Motor neuron (in vitro differentiated cells): ENCODE data around the gene CFTR. TPM values are rescaled to one million over a fixed set of nuclear protein-coding genes. Genes with fewer than 3 reads are reported as not detected.

Experiments
- ATAC-seq, 8 experiments: fragments of 200-7000 bp; cut with Tn5 transposase; replicated peaks in 6 of 8; 2 replicates each; pipeline ENCODE4 v1.8.0; 2021; ENCODE audit warnings: mild to moderate bottlenecking in 8 of 8, moderate library complexity in 8 of 8
- H3K27ac ChIP-seq, 2 donors: fragments of 250-450 bp; sonication (Bioruptor Pico); 2 replicates each; pipeline ENCODE4 v1.9.0; 2021; ENCODE audit warnings: antibody characterized with exemption in 2 of 2, mild to moderate bottlenecking in 2 of 2, moderate library complexity in 1 of 2
- H3K4me1 ChIP-seq, 2 donors: fragments of 250-450 bp; sonication (Bioruptor Pico); replicated peaks in 1 of 2; 2 replicates each; pipeline ENCODE4 v1.6.1; 2021; ENCODE audit warnings: antibody characterized with exemption in 2 of 2, mild to moderate bottlenecking in 2 of 2, moderate library complexity in 1 of 2
- H3K4me3 ChIP-seq, 5 donors: fragments of 250-450 bp; sonication (Bioruptor Pico); 2 replicates each; pipeline ENCODE4 v1.9.0; 2021; ENCODE audit warnings: antibody characterized with exemption in 5 of 5, mild to moderate bottlenecking in 5 of 5, moderate library complexity in 4 of 5
- WGBS, 10 experiments: fragments of 450-650 bp; shearing (Covaris generic); methylation state at CpG; one replicate each; pipeline ENCODE4 v1.0.0; 2022; 5-methylcytosine and 5-hydroxymethylcytosine counted together
- in situ Hi-C, 9 experiments: fragments of 400-800 bp; cut with MboI; loops; one replicate each; pipeline ENCODE4 v1.15.0; 2021; ENCODE audit warnings: low sequenced_read_pairs in 9 of 9, low pct_unique_long_range_greater_than_20kb in 2 of 9; ENCODE audit not compliant: unreplicated experiment in 9 of 9
- total RNA-seq, 8 experiments: library from RNA; unstranded; fragments of 300-600 nt; gene quantifications; 2 replicates each; pipeline versions ENCODE4 v1.2.3 to v1.2.4, GENCODE V29; 2022

CFTR gene
- total RNA-seq, 8 experiments from 2014 or later: 0.76 to 2.7 (median 1.2) TPM; not detected in 2

DNA sequence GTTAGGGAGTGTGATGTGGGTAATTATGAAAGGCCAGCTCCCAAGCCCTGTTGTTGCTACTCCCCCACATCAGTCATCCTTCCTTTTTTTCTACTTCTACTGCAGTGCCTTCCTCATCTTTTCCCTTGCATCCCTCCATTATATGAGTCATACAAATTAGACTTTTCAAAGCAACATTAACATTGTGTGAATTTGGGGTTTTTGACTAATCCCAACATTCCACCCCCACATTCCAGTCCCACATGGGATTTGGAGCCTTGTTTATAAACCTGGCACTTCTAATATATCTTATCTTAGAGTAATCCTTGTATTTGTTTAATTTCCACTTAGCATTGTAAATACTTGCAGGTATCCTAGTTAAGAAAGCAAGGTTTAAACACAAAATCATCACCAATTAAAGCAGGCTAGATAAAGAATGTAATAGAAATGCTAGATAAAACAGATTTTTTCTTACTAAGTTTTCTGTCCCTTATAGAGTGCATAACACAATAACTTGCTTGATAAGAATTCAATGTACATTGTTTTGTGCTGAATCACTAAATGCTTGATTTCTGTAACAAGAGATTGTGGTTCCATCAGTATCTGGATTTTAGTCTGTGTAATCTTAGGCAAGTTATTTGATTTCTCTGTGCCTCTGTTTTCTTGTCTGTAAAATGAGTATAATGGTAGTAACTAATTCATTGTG is 165.8 kb downstream of the CFTR start:
- ATAC-seq: peak in 2 of 8 experiments; percentile 28 to 42
- Histone ChIP-seq H3K27ac (no peak overlapping the region), H3K4me3 (no peak overlapping the region), H3K4me1 (no peaks in the 10 kb centered on the region)
- in situ Hi-C loops: no loop called here

GRCh38 chr7:117648203-117648866 is 168.5 kb downstream of the CFTR start:
- Histone ChIP-seq H3K27ac (no peak overlapping the region), H3K4me3 (no peak overlapping the region), H3K4me1 (no peaks in the 10 kb centered on the region)
- WGBS, 10 experiments: 61 to 100% (median 89%) methylated on average over 1 to 5 of the region's 5 CpGs
- in situ Hi-C loops: no loop called here
- no peak for ATAC-seq

GRCh38 chr7:117652943-117653680 is 173.3 kb downstream of the CFTR start:
- Histone ChIP-seq H3K4me3 (no peak overlapping the region), H3K27ac (no peak overlapping the region), H3K4me1 (no peaks in the 10 kb centered on the region)
- in situ Hi-C loops: no loop called here
- no peak for ATAC-seq
- 17 to 92% (median 59%) methylated on average over 1 to 4 of the region's 4 CpGs; no CpG with 5 or more reads in 4 of the 10 experiments for WGBS, 10 experiments

DNA sequence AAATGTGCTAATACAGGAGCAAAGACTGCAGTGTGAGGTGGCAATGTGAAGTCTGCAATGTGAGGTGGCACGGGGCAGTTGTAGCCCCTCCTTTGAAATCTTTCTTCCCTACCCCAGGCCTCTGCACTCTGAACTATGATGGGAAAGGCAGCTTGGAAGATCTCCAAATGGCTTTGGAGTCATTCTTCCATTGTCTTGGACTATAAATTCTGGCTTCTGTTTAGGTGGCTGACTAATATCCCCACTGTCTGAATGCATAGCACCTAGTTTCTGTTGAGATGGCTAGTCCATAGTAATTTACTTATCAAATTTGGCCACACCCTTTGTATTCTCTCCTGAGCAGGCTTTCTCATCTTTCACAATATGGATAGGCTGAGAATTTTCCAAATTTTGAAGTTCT is 175.0 kb downstream of the CFTR start:
- 0 to 100% (median 92%) methylated on average over 1 of the region's 1 CpG; no CpG with 5 or more reads in 6 of the 10 experiments for WGBS, 10 experiments

GRCh38 chr7:117656806-117657205 is 177.0 kb downstream of the CFTR start:
- in situ Hi-C loops: no loop called here
- no peaks in the 10 kb centered on the region for H3K4me1 ChIP-seq
- H3K4me3 ChIP-seq: no peak overlapping the region
- WGBS, 10 experiments: 40 to 100% (median 81%) methylated on average over 1 to 2 of the region's 2 CpGs; no CpG with 5 or more reads in 1 of the 10 experiments
- no peak overlapping the region for H3K27ac ChIP-seq
- no peak for ATAC-seq

More for the DNA sequence above, 175.0 kb downstream of the CFTR start:
- peak in 1 of 8 experiments; percentile 17 for ATAC-seq
- in situ Hi-C loops: no loop called here
- H3K4me1 ChIP-seq: no peaks in the 10 kb centered on the region
- no peak overlapping the region for H3K4me3 ChIP-seq
- H3K27ac ChIP-seq: no peak overlapping the region

GRCh38 chr7:117659531-117660011 is 179.7 kb downstream of the CFTR start:
- H3K4me1 ChIP-seq: no peaks in the 10 kb centered on the region
- ATAC-seq: no peak
- no peak overlapping the region for H3K27ac ChIP-seq
- in situ Hi-C loops: no loop called here
- H3K4me3 ChIP-seq: no peak overlapping the region

DNA sequence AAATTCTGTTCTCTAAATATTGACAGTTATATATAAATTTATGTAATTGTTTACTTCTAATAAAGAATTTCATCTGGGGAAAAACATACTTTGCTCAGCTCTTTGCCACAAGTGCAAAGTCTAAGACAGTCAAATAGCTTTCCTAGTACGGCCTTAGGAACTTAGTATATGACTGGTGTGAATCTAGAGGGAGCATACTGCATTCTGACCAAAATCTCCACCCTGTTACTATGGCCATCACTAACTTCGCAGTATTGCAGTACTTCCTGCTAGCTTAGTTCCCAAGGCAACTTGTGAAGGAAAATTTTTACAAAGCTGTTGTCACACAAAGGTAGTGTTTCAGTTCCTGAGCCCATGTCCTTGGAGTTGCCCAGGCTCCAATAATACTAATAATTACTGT is 181.5 kb downstream of the CFTR start:
- Histone ChIP-seq H3K4me3 (no peak overlapping the region), H3K27ac (no peak overlapping the region), H3K4me1 (no peaks in the 10 kb centered on the region)
- in situ Hi-C loops: no loop called here
- ATAC-seq: peak in 1 of 8 experiments; percentile 92
- WGBS, 10 experiments: 0 to 100% (median 75%) methylated on average over 1 to 2 of the region's 2 CpGs; no CpG with 5 or more reads in 2 of the 10 experiments

DNA sequence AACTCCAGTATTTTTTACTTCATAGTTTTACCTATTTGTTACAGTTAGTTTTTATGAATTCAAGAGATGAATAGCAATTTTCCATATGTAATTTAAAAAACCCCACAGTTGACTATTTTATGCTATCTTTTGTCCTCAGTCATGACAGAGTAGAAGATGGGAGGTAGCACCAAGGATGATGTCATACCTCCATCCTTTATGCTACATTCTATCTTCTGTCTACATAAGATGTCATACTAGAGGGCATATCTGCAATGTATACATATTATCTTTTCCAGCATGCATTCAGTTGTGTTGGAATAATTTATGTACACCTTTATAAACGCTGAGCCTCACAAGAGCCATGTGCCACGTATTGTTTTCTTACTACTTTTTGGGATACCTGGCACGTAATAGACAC is 184.2 kb downstream of the CFTR start:
- in situ Hi-C loops: no loop called here
- H3K27ac ChIP-seq: no peak overlapping the region
- no peak for ATAC-seq
- 0 to 100% (median 96%) methylated on average over 1 to 3 of the region's 3 CpGs for WGBS, 10 experiments
- H3K4me3 ChIP-seq: no peak overlapping the region
- no peaks in the 10 kb centered on the region for H3K4me1 ChIP-seq

DNA sequence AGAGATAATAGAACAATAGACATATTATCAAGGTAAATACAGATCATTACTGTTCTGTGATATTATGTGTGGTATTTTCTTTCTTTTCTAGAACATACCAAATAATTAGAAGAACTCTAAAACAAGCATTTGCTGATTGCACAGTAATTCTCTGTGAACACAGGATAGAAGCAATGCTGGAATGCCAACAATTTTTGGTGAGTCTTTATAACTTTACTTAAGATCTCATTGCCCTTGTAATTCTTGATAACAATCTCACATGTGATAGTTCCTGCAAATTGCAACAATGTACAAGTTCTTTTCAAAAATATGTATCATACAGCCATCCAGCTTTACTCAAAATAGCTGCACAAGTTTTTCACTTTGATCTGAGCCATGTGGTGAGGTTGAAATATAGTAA is 185.5 kb downstream of the CFTR start:
- in situ Hi-C loops: no loop called here
- no peak overlapping the region for H3K27ac ChIP-seq
- no peak overlapping the region for H3K4me3 ChIP-seq
- no peak for ATAC-seq
- H3K4me1 ChIP-seq: no peaks in the 10 kb centered on the region

DNA sequence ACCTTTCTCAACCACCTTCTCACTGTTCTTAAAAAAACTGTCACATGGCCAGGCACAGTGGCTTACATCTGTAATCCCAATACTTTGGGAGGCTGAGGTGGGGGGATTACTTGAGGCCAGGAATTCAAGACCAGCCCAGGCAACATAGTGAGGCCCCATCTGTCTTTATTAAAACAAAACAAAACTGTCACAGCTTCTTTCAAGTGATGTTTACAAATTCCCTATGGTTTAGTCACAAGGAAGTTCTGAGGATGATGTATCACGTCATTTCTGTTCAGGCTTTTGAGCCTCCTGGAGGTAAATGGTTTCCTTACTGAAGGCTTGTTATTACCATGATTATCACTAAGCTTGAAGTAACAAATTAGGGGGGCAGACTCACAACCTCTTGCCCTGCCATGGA is 186.2 kb downstream of the CFTR start:
- H3K27ac ChIP-seq: no peak overlapping the region
- in situ Hi-C loops: no loop called here
- H3K4me3 ChIP-seq: no peak overlapping the region
- no peaks in the 10 kb centered on the region for H3K4me1 ChIP-seq
- WGBS, 10 experiments: 20 to 92% (median 57%) methylated on average over 1 of the region's 1 CpG; no CpG with 5 or more reads in 7 of the 10 experiments
- peak in 1 of 8 experiments; percentile 60 for ATAC-seq

GRCh38 chr7:117666689-117667088 is 186.9 kb downstream of the CFTR start:
- Histone ChIP-seq H3K27ac (no peak overlapping the region), H3K4me1 (no peaks in the 10 kb centered on the region), H3K4me3 (no peak overlapping the region)
- in situ Hi-C loops: no loop called here
- 33 to 100% (median 84%) methylated on average over 2 to 6 of the region's 6 CpGs; no CpG with 5 or more reads in 3 of the 10 experiments for WGBS, 10 experiments
- ATAC-seq: no peak

- no peak overlapping the region for H3K4me3 ChIP-seq
- no peak for ATAC-seq
- 0 to 100% (median 76%) methylated on average over 1 to 2 of the region's 2 CpGs; no CpG with 5 or more reads in 2 of the 10 experiments for WGBS, 10 experiments
- in situ Hi-C loops: no loop called here
- H3K4me1 ChIP-seq: no peaks in the 10 kb centered on the region
- no peak overlapping the region for H3K27ac ChIP-seq
Measured at GRCh38 chr7:117667456-117667855, 187.6 kb downstream of the CFTR start.

GRCh38 chr7:117669818-117670217 is 190.0 kb downstream of the CFTR start:
- H3K4me3 ChIP-seq: no peak overlapping the region
- ATAC-seq: no peak
- H3K4me1 ChIP-seq: peaks cover 10 to 19% of the 10 kb centered on the region in 2 donors
- H3K27ac ChIP-seq: no peak overlapping the region
- WGBS, 10 experiments: 9 to 100% (median 83%) methylated on average over 1 to 4 of the region's 4 CpGs
- in situ Hi-C loops: no loop called here
